HG03139 (cell line): ENCODE measurements around the gene PAPPA2.

Experiments used
- ATAC-seq: cut with Tn5 transposase; IDR thresholded peaks from one replicate; pipeline ENCODE4 v1.9.1; 2021; ENCODE audit not compliant: unreplicated experiment

The PAPPA2 gene

GRCh38 chr1:176799327-176799726 is 336.4 kb downstream of the PAPPA2 start:
- no peak for ATAC-seq

GRCh38 chr1:176800978-176801513 is 338.1 kb downstream of the PAPPA2 start:
- ATAC-seq: no peak

DNA sequence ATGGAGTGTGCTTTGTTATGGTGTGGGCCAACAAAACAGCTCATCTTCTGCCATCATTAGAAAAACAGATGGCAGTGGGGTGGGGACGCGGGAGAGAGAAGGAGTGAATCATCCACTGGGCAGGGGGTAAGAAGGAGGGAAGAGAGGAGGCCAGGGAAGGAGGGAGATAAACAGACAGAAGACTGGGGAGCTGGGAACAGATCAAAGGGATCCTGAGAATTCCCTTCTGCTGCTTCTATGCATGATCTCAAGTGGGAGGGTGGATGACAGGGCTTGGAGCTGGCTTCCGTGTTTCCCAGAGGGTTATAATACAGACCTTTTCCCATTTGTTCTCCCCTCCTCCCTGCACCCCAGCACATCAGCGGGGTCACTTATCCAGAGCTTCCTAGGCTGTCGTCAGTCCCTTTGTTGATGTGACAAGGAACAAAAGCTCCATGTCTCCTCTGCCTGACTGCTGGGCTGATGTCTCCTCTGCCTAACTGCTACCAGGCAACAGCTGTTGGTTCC is 338.6 kb downstream of the PAPPA2 start:
- ATAC-seq: no peak

DNA sequence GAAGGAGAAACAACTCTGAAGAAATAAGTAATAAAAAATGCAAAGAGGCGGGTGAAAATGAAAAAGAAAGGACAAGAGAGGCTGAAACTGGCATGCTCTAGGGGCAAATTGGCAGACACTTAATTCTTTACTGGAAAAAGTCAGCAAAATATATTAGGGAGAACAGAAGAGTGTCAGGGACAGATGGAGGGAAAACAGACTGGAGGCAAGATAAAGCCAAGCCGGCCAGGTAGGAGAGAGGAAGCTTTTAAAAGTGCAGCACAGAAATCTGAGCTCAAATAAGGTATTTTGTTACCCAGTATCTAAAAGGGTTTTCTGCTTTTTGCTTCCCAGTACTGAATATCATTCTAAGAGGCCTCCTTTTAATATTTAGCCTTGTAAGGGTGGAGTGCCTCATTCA is 339.3 kb downstream of the PAPPA2 start:
- ATAC-seq: no peak

GRCh38 chr1:176803042-176803441 is 340.1 kb downstream of the PAPPA2 start:
- ATAC-seq: no peak

DNA sequence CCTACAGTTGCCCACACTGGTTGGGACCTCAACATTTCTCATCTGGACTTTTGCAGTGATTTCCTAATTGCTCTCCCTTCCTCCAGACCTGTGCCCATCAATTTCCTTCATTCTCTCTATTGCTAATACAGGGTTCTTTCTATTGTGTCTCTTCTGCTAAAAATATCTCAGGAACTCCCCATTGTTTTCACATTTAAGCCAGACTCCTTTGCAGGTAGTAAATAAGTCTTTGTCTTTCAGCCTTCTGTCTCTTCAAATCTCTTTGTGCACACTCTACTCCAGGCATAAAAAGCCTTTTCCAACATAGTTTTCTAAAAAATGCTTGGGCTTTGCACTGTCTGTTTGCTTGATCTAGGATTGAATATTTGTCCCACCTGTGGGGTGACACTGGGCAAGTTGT is 340.6 kb downstream of the PAPPA2 start:
- no peak for ATAC-seq

DNA sequence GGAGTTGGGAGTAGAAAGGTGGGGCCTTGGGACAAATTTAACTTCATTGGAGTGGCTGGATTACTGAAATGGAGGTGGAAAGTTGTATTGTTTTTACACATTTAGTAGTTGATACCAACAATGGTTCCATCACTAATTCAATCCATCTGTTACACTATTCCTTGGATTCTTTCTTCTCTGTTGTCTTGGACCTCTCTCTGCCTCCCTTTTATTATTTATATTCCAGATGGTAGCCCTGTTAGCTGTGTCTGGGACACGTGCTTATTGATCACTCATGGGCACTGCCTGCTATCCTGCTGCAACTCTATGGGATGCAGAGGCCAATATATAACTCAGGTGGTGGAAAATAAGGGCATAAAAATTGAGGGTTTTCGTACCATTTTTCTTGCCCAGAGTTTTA is 346.3 kb downstream of the PAPPA2 start:
- no peak for ATAC-seq

GRCh38 chr1:176811511-176812288 is 348.7 kb downstream of the PAPPA2 start:
- ATAC-seq: no peak

DNA sequence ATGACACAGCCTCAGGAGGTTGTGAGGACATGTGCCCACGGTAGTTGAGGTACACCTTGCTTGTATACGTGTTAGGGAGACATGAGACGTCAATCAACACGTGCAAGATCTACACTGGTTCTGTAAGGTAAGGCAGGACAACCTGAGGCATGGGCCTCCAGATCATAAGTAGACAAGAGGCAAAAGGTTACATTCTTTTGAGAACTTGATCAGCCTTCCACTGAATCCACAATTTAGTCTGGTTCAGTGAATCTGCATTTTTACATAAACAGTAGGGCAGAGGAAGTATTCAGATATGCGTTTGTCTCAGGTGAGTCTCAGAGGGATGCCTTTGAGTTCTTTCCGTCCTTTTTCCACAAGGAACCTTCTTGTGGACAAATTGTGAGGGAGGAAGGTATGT is 352.6 kb downstream of the PAPPA2 start:
- no peak for ATAC-seq

- no peak for ATAC-seq
Measured at GRCh38 chr1:176816232-176816631, 353.3 kb downstream of the PAPPA2 start.

DNA sequence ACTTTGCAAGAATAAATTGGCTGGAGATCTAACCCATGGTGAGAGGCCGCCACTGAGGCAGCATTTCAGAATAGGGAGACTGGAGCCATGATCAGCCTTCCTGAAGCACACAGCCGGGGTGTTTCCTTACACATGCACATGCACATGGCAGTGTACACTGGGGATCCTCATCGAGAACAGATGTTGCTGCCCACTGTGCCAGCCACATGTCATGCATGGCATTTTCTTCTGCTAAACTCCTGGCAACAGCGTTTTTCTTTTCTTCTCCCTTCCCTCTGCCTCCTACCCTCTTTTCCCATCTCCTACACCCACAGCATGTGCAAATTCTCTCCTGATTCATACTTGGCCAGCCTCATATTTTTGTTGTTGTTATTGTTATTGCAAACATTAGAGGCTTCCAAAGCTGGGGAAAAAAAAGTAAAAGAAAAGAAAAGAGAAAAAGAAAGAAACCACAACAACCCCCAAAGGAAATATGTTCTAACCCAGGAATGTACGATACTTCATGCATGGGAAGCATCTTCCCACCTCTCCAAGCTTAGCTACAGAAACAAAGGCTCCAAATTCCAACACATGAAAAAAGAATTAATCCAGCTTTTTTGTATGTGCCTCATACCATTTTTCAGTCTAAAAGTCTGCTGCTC is 357.5 kb downstream of the PAPPA2 start:
- no peak for ATAC-seq

- ATAC-seq: no peak
Measured at GRCh38 chr1:176826265-176826664, 363.3 kb downstream of the PAPPA2 start.

GRCh38 chr1:176829261-176829660 is 366.3 kb downstream of the PAPPA2 start:
- no peak for ATAC-seq

DNA sequence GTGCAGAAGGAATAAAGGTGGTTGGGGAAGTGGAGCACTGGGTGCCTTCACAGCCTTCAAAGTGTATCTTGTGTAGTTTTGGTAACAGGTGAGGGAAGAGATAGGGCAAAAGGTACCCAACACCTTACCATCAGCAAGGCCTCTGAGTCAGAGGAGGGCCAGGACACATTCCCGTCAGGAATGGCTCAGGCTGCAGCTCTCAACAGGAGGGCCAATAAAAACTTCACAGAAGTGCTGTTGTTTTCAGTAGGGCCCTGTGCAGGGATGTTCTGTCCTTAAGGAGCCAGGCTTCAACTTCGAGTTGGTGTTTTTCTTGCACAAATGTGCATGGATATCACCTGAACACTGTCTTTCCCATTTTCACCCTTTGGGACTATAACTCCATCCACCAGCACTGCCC is 368.2 kb downstream of the PAPPA2 start:
- ATAC-seq: no peak

- ATAC-seq: no peak
Measured at GRCh38 chr1:176837708-176838107, 374.7 kb downstream of the PAPPA2 start.

GRCh38 chr1:176838276-176838995 is 375.5 kb downstream of the PAPPA2 start:
- ATAC-seq: no peak

DNA sequence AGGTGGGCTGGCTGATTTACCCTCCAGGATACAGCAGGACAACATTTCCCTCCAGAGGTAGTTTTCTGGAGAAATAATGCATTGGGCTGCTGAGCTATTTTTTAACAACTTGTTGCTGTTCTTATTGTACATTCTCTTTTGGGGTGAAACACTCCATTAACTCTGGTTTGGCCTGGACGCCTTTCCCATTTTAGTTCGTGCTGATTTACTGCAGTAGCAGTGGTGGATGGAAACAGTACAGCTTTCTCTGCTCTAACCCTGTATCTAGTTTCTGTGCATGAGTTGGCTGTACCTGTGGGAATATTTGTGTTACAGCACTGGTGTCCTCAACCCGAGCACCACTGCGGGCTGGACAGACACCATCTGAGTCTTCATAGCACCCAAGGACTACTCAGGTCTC is 376.2 kb downstream of the PAPPA2 start:
- ATAC-seq: no peak

DNA sequence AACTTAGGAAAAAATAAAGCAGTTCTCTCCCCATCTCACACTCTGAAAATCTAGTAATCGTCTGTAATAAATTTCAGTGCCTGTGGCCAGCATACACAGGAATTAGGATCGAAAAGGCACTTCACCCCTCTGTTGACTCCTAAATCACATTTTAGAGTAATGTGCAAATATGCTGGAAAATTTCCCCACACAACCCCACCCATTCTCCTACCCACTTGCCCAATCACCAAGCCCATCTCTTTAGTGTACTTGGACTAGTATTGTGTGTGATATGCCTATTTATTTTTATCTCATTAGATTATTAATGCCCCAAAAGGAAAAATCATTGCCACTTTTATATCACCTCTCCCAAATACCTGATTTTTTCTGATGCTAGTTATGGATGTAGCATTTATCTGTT is 378.3 kb downstream of the PAPPA2 start:
- no peak for ATAC-seq

GRCh38 chr1:176843352-176844297 is 380.6 kb downstream of the PAPPA2 start:
- ATAC-seq: no peak

- ATAC-seq: no peak
Measured at GRCh38 chr1:176847052-176847451, 384.1 kb downstream of the PAPPA2 start.
